A549 (cell line): ENCODE results near the gene AHI1. TPM values are rescaled to one million over a fixed set of nuclear protein-coding genes. Genes with fewer than 3 reads are reported as not detected.

ENCODE experiments used
- ATAC-seq, 2 experiments: fragments of 200-7000 bp in 1 of 2; fragments of >200 bp in 1 of 2; cut with Nextera tagmentation in 1 of 2; cut with Tn5 transposase in 1 of 2; 3 replicates each; pipeline versions ENCODE4 v1.8.0 to v1.9.1; 2018 to 2020; ENCODE audit warnings: mild to moderate bottlenecking in 1 of 2, moderate library complexity in 1 of 2
- CTCF ChIA-PET: fragments of 300-600 bp; sonication (Branson Sonifier 250); formaldehyde crosslinking; extraction: SDS; loops from one replicate; lab custom pipeline; 2021; ENCODE audit warnings: antibody characterized with exemption, inconsistent platforms; lab: Yijun Ruan, JAX
- POLR2A ChIA-PET: fragments of 350-600 bp; formaldehyde crosslinking; extraction: SDS; loops from one replicate; lab custom pipeline; 2021; ENCODE audit warnings: antibody characterized with exemption, inconsistent platforms; lab: Yijun Ruan, JAX
- DNase-seq, 2 experiments: peaks; one replicate each; pipeline versions ENCODE4 v3.0.0 to v3.0.0-alpha.2; 2011 to 2016; ENCODE audit warnings: low read depth in 1 of 2, low spot score in 1 of 2
- FAIRE-seq: peaks from 2 replicates; lab custom pipeline; 2011; peaks lifted over from hg19 to GRCh38; lab: Jason Lieb, UNC
- H3K27ac ChIP-seq, 2 experiments: fragments of >200 bp; sonication (Bioruptor Twin); formaldehyde crosslinking; 3 replicates each; pipeline ENCODE4 v1.5.1; 2016 to 2017
- H3K4me1 ChIP-seq: fragments of >200 bp; sonication (Bioruptor Twin); formaldehyde crosslinking; 3 replicates; pipeline ENCODE4 v1.6.1; 2016
- H3K4me2 ChIP-seq: fragments of >200 bp; sonication (Bioruptor Twin); formaldehyde crosslinking; 3 replicates; pipeline ENCODE4 v1.6.1; 2016
- H3K4me3 ChIP-seq: fragments of >200 bp; sonication (Bioruptor Twin); formaldehyde crosslinking; 3 replicates; pipeline ENCODE4 v1.5.1; 2016
- H3K9me3 ChIP-seq: fragments of >200 bp; sonication (Bioruptor Twin); formaldehyde crosslinking; 3 replicates; pipeline ENCODE4 v1.6.1; 2016
- BHLHE40 ChIP-seq: IDR thresholded peaks from 2 replicates; pipeline ENCODE4 v1.6.1; 2012; ENCODE audit warnings: low read depth, low read length, inconsistent platforms
- CEBPB ChIP-seq, 2 experiments: fragments of >200 bp in 1 of 2; sonication (Bioruptor Twin) in 1 of 2; formaldehyde crosslinking in 1 of 2; IDR thresholded peaks; 2 replicates each; pipeline ENCODE4 v1.6.1; 2012 to 2016
- CHD2 ChIP-seq: fragments of 150-350 bp; IDR thresholded peaks from 2 replicates; pipeline ENCODE4 v1.6.1; 2014; ENCODE audit warnings: low read length; ENCODE audit not compliant: partially characterized antibody
- CTCF ChIP-seq: fragments of >200 bp; sonication (Bioruptor Twin); formaldehyde crosslinking; IDR thresholded peaks from 3 replicates; pipeline ENCODE4 v1.5.1; 2016
- E2F6 ChIP-seq: IDR thresholded peaks from 2 replicates; pipeline ENCODE4 v1.6.1; 2012; ENCODE audit warnings: low read depth, borderline replicate concordance
- EP300 ChIP-seq, 2 experiments: fragments of >200 bp; sonication (Bioruptor Twin); formaldehyde crosslinking; IDR thresholded peaks; 2 replicates in 1 of 2; 3 replicates in 1 of 2; pipeline ENCODE4 v1.6.1; 2016 to 2017
- FOSL2 ChIP-seq, 2 experiments: fragments of 450-650 bp in 1 of 2; fragments of >200 bp in 1 of 2; sonication (Bioruptor Twin) in 1 of 2; formaldehyde crosslinking; IDR thresholded peaks; 2 replicates each; pipeline versions ENCODE4 v1.5.0 to v1.6.1; 2016 to 2020; ENCODE audit warnings: mild to moderate bottlenecking in 1 of 2, moderate library complexity in 1 of 2
- HES2 ChIP-seq: fragments of >200 bp; sonication (Bioruptor Twin); formaldehyde crosslinking; IDR thresholded peaks from 2 replicates; pipeline ENCODE4 v1.6.1; 2016
- HMGXB4 ChIP-seq: fragments of 250-450 bp; sonication (Bioruptor Pico); IDR thresholded peaks from 2 replicates; pipeline ENCODE4 v1.5.0; 2021; ENCODE audit warnings: mild to moderate bottlenecking, moderate library complexity, borderline replicate concordance
- HOXB5 ChIP-seq: fragments of 250-450 bp; sonication (Bioruptor Pico); IDR thresholded peaks from 2 replicates; pipeline ENCODE4 v1.5.0; 2020; ENCODE audit warnings: mild to moderate bottlenecking, moderate library complexity
- JUNB ChIP-seq: fragments of >200 bp; sonication (Bioruptor Twin); formaldehyde crosslinking; IDR thresholded peaks from 2 replicates; pipeline ENCODE4 v1.6.1; 2016
- NPAS2 ChIP-seq: fragments of 250-450 bp; sonication (Bioruptor Pico); IDR thresholded peaks from 2 replicates; pipeline ENCODE4 v1.8.0; 2022; ENCODE audit warnings: mild to moderate bottlenecking, moderate library complexity, borderline replicate concordance
- NR3C1 ChIP-seq: fragments of >200 bp; sonication (Bioruptor Twin); formaldehyde crosslinking; IDR thresholded peaks from 3 replicates; pipeline ENCODE4 v1.6.1; 2017
- PBX3 ChIP-seq: IDR thresholded peaks from 2 replicates; pipeline ENCODE4 v1.6.1; 2012
- RAD21 ChIP-seq, 2 experiments: fragments of >200 bp in 1 of 2; sonication (Bioruptor Twin) in 1 of 2; formaldehyde crosslinking in 1 of 2; IDR thresholded peaks in 1 of 2; conservative IDR thresholded peaks in 1 of 2; 2 replicates in 1 of 2; 3 replicates in 1 of 2; pipeline ENCODE4 v1.6.1; 2012 to 2018; ENCODE audit warnings: inconsistent platforms in 1 of 2
- RCOR1 ChIP-seq: fragments of 150-350 bp; IDR thresholded peaks from 2 replicates; pipeline ENCODE4 v1.6.1; 2014; ENCODE audit warnings: antibody characterized with exemption, low read length, low read depth
- REST ChIP-seq: fragments of 200-600 bp; sonication (generic); IDR thresholded peaks from 2 replicates; pipeline ENCODE4 v1.6.1; 2016; ENCODE audit warnings: antibody characterized with exemption, mild to moderate bottlenecking, moderate library complexity
- TFCP2L1 ChIP-seq: fragments of 250-450 bp; sonication (Bioruptor Pico); IDR thresholded peaks from 2 replicates; pipeline ENCODE4 v1.5.0; 2021; ENCODE audit warnings: mild to moderate bottlenecking
- USF2 ChIP-seq: fragments of 450-650 bp; IDR thresholded peaks from 2 replicates; pipeline ENCODE4 v1.6.1; 2014; ENCODE audit warnings: antibody characterized with exemption
- ZC3H11A ChIP-seq: fragments of 450-650 bp; IDR thresholded peaks from 2 replicates; pipeline ENCODE4 v1.6.1; 2014; ENCODE audit warnings: antibody characterized with exemption, mild to moderate bottlenecking
- ZFP36 ChIP-seq: fragments of 450-650 bp; IDR thresholded peaks from 2 replicates; pipeline ENCODE4 v1.6.1; 2014; ENCODE audit warnings: borderline replicate concordance; ENCODE audit not compliant: partially characterized antibody
- ZNF302 ChIP-seq: fragments of 250-450 bp; sonication (Bioruptor Pico); IDR thresholded peaks from 2 replicates; pipeline ENCODE4 v1.9.0; 2021; ENCODE audit warnings: inconsistent platforms, mild to moderate bottlenecking, moderate library complexity
- WGBS: methylation state at CpG from one replicate; pipeline ENCODE4 v1.1.6; 2017; ENCODE audit errors: missing lambda C conversion rate; 5-methylcytosine and 5-hydroxymethylcytosine counted together
- polyA plus RNA-seq, 4 experiments: library from polyadenylated mRNA; depleted of rRNA in 3 of 4; stranded (reverse); fragments of >200 nt; fragmentation: RNase III in 1 of 4; extraction: RNeasy Plus Mini Kit Qiagen cat#74134 plus additional on column Dnase treatment in 1 of 4; gene quantifications; 2 replicates in 3 of 4; 3 replicates in 1 of 4; pipeline ENCODE4 v1.2.3, GENCODE V29; 2011 to 2017

AHI1 gene
- polyA plus RNA-seq, 2 of the 4 experiments (the other 2 are of a cell fraction), result 24.7 to 50.8 TPM

- TF ChIP-seq CTCF, result no peak
- TF ChIP-seq NPAS2 (CRISPR knock-in tag), result no peak
Observed at GRCh38 chr6:135465307-135465706, 32.2 kb downstream of the AHI1 start (continued).

GRCh38 chr6:135464634-135465033 is 32.9 kb downstream of the AHI1 start:
- Histone ChIP-seq H3K4me3 (no peak overlapping the region), H3K27ac (no peak overlapping the region), H3K9me3 (no peaks in the 10 kb centered on the region), H3K4me2 (no peak overlapping the region), H3K4me1 (no peaks in the 10 kb centered on the region)
- FAIRE-seq (no peak), ATAC-seq (no peak), DNase-seq (no peak)
- TF ChIP-seq RAD21 (conservative IDR thresholded peaks at IDR 0.05 in 1 of 2, IDR thresholded peaks at IDR 0.05 in 1 of 2) (no peak), CHD2 (no peak), HMGXB4 (CRISPR knock-in tag) (no peak), ZC3H11A (no peak), NR3C1 (no peak), HES2 (no peak), USF2 (no peak), PBX3 (no peak), REST (no peak), TFCP2L1 (CRISPR knock-in tag) (no peak), E2F6 (no peak), HOXB5 (CRISPR knock-in tag) (no peak), JUNB (no peak), CEBPB (IDR thresholded peaks at IDR 0.05) (no peak), BHLHE40 (no peak), ZFP36 (no peak), FOSL2 (IDR thresholded peaks at IDR 0.05) (no peak), FOSL2 (CRISPR knock-in tag; IDR thresholded peaks at IDR 0.05) (no peak), EP300 (IDR thresholded peaks at IDR 0.05) (no peak), RCOR1 (no peak), ZNF302 (CRISPR knock-in tag) (no peak)
- ChIA-PET POLR2A (no interaction called here), CTCF (interaction anchor here (0.9 to 1.3 kb wide), 2 partner anchors 355 to 762 kb away, joined by 3 read pairs; no protein-coding TSS in a partner anchor)
- 83% methylated on average over 1 of the region's 1 CpG for WGBS
